Measurements from ENCODE around the gene VWA5B2. TPM values are rescaled to one million over a fixed set of nuclear protein-coding genes. Genes with fewer than 3 reads are reported as not detected.
A peak's percentile ranks its signal among the peaks of the same experiment; 100 is the strongest.

VWA5B2 gene
- total and polyA plus RNA-seq, 9 of the 15 experiments (the other 6 are each of a cell fraction or from before 2014, with no cell fraction given): 0.04 TPM; not detected in 8

- peak; percentile 71 for TF ChIP-seq REST (IDR thresholded peaks at IDR 0.05; ENCODE audit: borderline replicate concordance)
- 0 out of 2 replicates have a peak, but pooled peaks have one; percentile 30 for TF ChIP-seq REST (CRISPR knock-in tag; IDR thresholded peaks at IDR 0.05; ENCODE audit: low read depth)
- peak; percentile 85 for TF ChIP-seq JUND (IDR thresholded peaks at IDR 0.05; ENCODE audit: borderline replicate concordance, low read depth, low read length)
- TF ChIP-seq JUND (tag; IDR thresholded peaks at IDR 0.05; ENCODE audit: borderline replicate concordance, low read depth, low read length): peak; percentile 80; the same call in 1 of the 3 replicates
- peak; percentile 91 for TF ChIP-seq NFIC (IDR thresholded peaks at IDR 0.05)
- no peak for TF ChIP-seq RAD51 (IDR thresholded peaks at IDR 0.05; ENCODE audit: borderline replicate concordance, low read depth)
- TF ChIP-seq PRPF4 (IDR thresholded peaks at IDR 0.05; ENCODE audit: insufficient read depth, low read depth, low read length, poor library complexity, severe bottlenecking): no peak
- TF ChIP-seq ELF2 (CRISPR knock-in tag; IDR thresholded peaks at IDR 0.05): no peak
- TF ChIP-seq FOSL1 (tag; conservative IDR thresholded peaks at IDR 0.05): peak; percentile 83
- no peak for TF ChIP-seq TGIF2 (CRISPR knock-in tag; IDR thresholded peaks at IDR 0.05)
- TF ChIP-seq RBM15 (IDR thresholded peaks at IDR 0.05; ENCODE audit: insufficient read depth, low read length): no peak
These were observed 4.8 kb downstream of the VWA5B2 start (continued) for GRCh38 chr3:184234224-184234623.

Measured in K562 (cell line).